Measurements from ENCODE around the gene KRT14. TPM values are rescaled to one million over a fixed set of nuclear protein-coding genes. Genes with fewer than 3 reads are reported as not detected.
"Not testable (repeated sequence)": the region's sequence is repeated elsewhere in the genome, so short reads cannot be mapped to it uniquely, and the experiment has no call there.

Gene KRT14
- total and polyA plus RNA-seq, 2 donors (not counting 3 experiments of a cell fraction or from before 2014, with no cell fraction given) = 0.12 to 0.66 TPM

DNA sequence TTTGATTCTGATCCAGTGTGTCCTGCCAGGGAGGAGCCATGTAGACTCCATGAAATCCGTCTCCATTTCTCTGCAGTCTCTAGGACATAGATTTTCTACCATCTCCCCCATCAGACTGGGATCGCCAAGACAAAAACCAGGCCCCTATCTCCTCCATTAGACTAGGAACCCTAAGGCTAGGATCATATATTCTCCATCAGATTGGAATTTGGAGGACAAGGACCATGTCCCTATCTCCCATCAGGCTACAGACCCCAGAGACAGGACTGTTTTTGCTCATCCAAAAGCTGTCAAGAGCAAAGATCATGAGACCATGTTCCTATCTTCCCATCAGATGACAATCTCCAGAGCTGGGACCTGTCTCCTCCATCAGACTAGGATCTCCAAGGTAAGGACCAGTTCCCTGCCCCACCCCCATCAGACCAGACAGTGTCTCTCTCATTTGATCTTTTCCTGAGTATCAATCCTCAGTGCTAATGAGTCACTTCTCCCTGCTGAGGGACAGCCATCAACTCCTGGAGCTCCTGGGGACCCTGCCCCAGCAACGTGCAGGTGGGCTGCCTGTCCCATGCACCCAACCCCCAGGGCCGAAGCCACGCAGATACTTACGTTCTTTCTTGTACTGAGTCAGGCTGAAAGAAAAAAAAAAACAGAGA, 33.4 kb upstream of the KRT14 start:
- H3K4me3 ChIP-seq (replicated peaks in 1 of 3; ENCODE audit: insufficient read depth in 1 of 3, low read depth in 1 of 3, low read length in 3 of 3); H3K36me3 ChIP-seq (ENCODE audit: control insufficient read depth in 2 of 2, extremely low read depth in 1 of 2, insufficient read depth in 2 of 2, low read length in 2 of 2); H3K9ac ChIP-seq (replicated peaks; ENCODE audit: extremely low read depth, insufficient read depth, low read length); H3K9me3 ChIP-seq (replicated peaks; ENCODE audit: control insufficient read depth, insufficient read depth, low read length); DNase-seq (ENCODE audit: low read depth, low spot score); H2AFZ ChIP-seq (ENCODE audit: low read depth, low read length); H3K27ac ChIP-seq (ENCODE audit: insufficient read depth, low read depth, low read length); H4K20me1 ChIP-seq (replicated peaks; ENCODE audit: control insufficient read depth, extremely low read depth, insufficient read depth, low read length); FAIRE-seq; BruUV-seq (replicated peaks); H3K4me1 ChIP-seq (ENCODE audit: control insufficient read depth, extremely low read depth, insufficient read depth, low read length); H3K27me3 ChIP-seq (ENCODE audit: control insufficient read depth in 2 of 2, insufficient read depth in 2 of 2, low read length in 2 of 2); H3K9me1 ChIP-seq (replicated peaks; ENCODE audit: control insufficient read depth, extremely low read depth, insufficient read depth, low read length); POLR2A ChIA-PET; H3K79me2 ChIP-seq (ENCODE audit: control insufficient read depth, insufficient read depth, low read length); H3K4me2 ChIP-seq (ENCODE audit: insufficient read depth, low read length); intact Hi-C loops (cut with micrococcal nuclease); dilution Hi-C loops (cut with MboI; ENCODE audit: extremely low pct_ligation_motif_present, low sequenced_read_pairs): not testable (repeated sequence)
- CTCF ChIA-PET = interaction anchor here (0.8 to 1.5 kb wide), 3 partner anchors 18 to 71 kb away, joined by 3 to 5 read pairs (median 3); no protein-coding TSS in a partner anchor

DNA sequence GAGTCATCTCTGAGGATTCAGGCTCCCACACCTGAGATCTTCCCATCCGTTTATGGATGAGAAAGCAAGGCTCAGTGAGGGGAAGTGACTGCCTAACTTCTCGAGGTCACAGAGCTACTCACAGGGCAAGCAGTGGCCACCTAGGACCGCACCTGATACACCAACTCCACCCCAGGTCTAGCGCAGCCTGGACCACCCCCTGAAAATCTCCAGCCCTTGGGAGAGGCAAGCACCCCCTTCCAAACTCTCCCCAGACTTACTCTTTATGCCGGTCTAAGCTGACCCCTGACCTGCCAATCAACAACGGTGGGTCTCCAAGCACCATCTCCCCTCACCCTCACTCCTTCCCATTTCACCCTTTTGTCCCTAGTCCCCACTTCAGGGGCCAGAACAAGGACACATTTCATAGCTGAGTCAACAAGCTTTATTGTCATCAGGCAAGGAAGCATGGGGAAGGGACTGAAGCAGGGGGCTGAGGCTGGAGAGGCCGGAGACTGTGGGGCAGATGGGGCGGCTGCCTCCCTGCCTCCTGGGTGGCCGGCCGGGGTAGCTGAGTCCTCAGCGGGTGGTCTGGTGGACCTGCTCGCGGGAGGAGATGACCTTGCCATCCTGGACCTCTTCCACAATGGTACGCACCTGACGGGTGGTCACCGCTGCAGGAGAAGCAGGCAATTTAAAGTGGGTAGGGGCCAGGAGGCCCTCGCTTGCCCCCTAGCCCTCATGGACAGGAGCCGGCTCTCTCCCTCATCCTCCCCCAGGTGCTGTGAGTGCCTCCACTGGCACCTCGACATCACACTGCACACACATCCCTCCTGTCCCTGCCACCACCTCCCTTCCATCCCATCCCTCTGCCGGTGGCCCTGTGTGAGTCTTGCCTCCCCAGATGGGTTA, 32.6 kb upstream of the KRT14 start:
- dilution Hi-C loops (cut with MboI; ENCODE audit: extremely low pct_ligation_motif_present, low sequenced_read_pairs) = no loop called here
- H3K4me1 ChIP-seq (ENCODE audit: control insufficient read depth, extremely low read depth, insufficient read depth, low read length) = no peaks in the 10 kb centered on the region
- H3K27me3 ChIP-seq (ENCODE audit: control insufficient read depth in 2 of 2, insufficient read depth in 2 of 2, low read length in 2 of 2) = no peaks in the 10 kb centered on the region
- intact Hi-C loops (cut with micrococcal nuclease) = no loop called here
- ChIA-PET CTCF (interaction anchor here (0.8 to 1.5 kb wide), 3 partner anchors 17 to 71 kb away, joined by 3 to 5 read pairs (median 3); no protein-coding TSS in a partner anchor), POLR2A (no interaction called here)
- no peak for DNase-seq (ENCODE audit: low read depth, low spot score)
- H3K9ac ChIP-seq (replicated peaks; ENCODE audit: extremely low read depth, insufficient read depth, low read length) = no peak overlapping the region
- H3K36me3 ChIP-seq (ENCODE audit: control insufficient read depth in 2 of 2, extremely low read depth in 1 of 2, insufficient read depth in 2 of 2, low read length in 2 of 2) = no peaks in the 10 kb centered on the region
- no peaks in the 10 kb centered on the region for H4K20me1 ChIP-seq (replicated peaks; ENCODE audit: control insufficient read depth, extremely low read depth, insufficient read depth, low read length)
- FAIRE-seq = no peak
- H3K9me1 ChIP-seq (replicated peaks; ENCODE audit: control insufficient read depth, extremely low read depth, insufficient read depth, low read length) = no peaks in the 10 kb centered on the region
- H3K27ac ChIP-seq (ENCODE audit: insufficient read depth, low read depth, low read length) = no peak overlapping the region
- no peak overlapping the region for H3K4me2 ChIP-seq (ENCODE audit: insufficient read depth, low read length)
- H3K79me2 ChIP-seq (ENCODE audit: control insufficient read depth, insufficient read depth, low read length) = no peaks in the 10 kb centered on the region
- H3K9me3 ChIP-seq (replicated peaks; ENCODE audit: control insufficient read depth, insufficient read depth, low read length) = no peaks in the 10 kb centered on the region
- H3K4me3 ChIP-seq (replicated peaks in 1 of 3; ENCODE audit: insufficient read depth in 1 of 3, low read depth in 1 of 3, low read length in 3 of 3) = no peak overlapping the region
- BruUV-seq (replicated peaks) = no TSS peak
- no peak overlapping the region for H2AFZ ChIP-seq (ENCODE audit: low read depth, low read length)
- TF ChIP-seq, protein P1, sequence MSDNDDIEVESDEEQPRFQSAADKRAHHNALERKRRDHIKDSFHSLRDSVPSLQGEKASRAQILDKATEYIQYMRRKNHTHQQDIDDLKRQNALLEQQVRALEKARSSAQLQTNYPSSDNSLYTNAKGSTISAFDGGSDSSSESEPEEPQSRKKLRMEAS (IDR thresholded peaks at IDR 0.05; ENCODE audit: insufficient read depth, insufficient read length) = no peak
- TF ChIP-seq, protein P2, sequence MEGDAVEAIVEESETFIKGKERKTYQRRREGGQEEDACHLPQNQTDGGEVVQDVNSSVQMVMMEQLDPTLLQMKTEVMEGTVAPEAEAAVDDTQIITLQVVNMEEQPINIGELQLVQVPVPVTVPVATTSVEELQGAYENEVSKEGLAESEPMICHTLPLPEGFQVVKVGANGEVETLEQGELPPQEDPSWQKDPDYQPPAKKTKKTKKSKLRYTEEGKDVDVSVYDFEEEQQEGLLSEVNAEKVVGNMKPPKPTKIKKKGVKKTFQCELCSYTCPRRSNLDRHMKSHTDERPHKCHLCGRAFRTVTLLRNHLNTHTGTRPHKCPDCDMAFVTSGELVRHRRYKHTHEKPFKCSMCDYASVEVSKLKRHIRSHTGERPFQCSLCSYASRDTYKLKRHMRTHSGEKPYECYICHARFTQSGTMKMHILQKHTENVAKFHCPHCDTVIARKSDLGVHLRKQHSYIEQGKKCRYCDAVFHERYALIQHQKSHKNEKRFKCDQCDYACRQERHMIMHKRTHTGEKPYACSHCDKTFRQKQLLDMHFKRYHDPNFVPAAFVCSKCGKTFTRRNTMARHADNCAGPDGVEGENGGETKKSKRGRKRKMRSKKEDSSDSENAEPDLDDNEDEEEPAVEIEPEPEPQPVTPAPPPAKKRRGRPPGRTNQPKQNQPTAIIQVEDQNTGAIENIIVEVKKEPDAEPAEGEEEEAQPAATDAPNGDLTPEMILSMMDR (IDR thresholded peaks at IDR 0.05; ENCODE audit: extremely low read depth in 1 of 2, insufficient read depth in 1 of 2, low read depth in 1 of 2, low read length in 2 of 2) = no peak
- TF ChIP-seq FOS (IDR thresholded peaks at IDR 0.05; ENCODE audit: borderline replicate concordance, insufficient read depth, low read length) (no peak), GATA2 (IDR thresholded peaks at IDR 0.05; ENCODE audit: insufficient read depth, insufficient read length, low read depth, low read length) (no peak), MYC (IDR thresholded peaks at IDR 0.05; ENCODE audit: low read depth, low read length) (no peak), POLR2AphosphoS5 (IDR thresholded peaks at IDR 0.05; ENCODE audit: insufficient read depth, low read depth, low read length) (no peak), EZH2 (IDR thresholded peaks at IDR 0.05; ENCODE audit: borderline replicate concordance, low read depth, low read length, severe bottlenecking) (no peak), JUN (IDR thresholded peaks at IDR 0.05; ENCODE audit: borderline replicate concordance, insufficient read depth, insufficient read length, low read depth) (no peak), POLR2A (IDR thresholded peaks at IDR 0.05; ENCODE audit: low read depth, low read length) (no peak)

Measured in endothelial cell of umbilical vein (primary cell).